GM12878 (cell line): ENCODE measurements around the gene CCDC88C. TPM values are rescaled to one million over a fixed set of nuclear protein-coding genes. Genes with fewer than 3 reads are reported as not detected.

Source experiments
- ATAC-seq: fragments of 200-7000 bp; cut with Tn5 transposase; 3 replicates; pipeline ENCODE4 v1.9.1; 2020; ENCODE audit warnings: mild to moderate bottlenecking, moderate library complexity
- BruUV-seq: library from RNA; stranded (reverse); fragments of 400-500 nt; replicated peaks from 2 replicates; lab custom pipeline; 2021; lab: Mats Ljungman, UMichigan
- CTCF ChIA-PET: fragments of 300-600 bp; sonication (Branson Sonifier 250); formaldehyde crosslinking; extraction: SDS; loops from one replicate; lab custom pipeline; 2021; ENCODE audit warnings: inconsistent platforms; lab: Yijun Ruan, JAX
- POLR2A ChIA-PET: fragments of 350-600 bp; formaldehyde crosslinking; extraction: SDS; loops from one replicate; lab custom pipeline; 2021; ENCODE audit warnings: inconsistent platforms; lab: Charles Lee
- RAD21 ChIA-PET: fragments of 300-600 bp; sonication (Branson Sonifier 250); formaldehyde crosslinking; loops from one replicate; lab custom pipeline; 2023; ENCODE audit warnings: antibody characterized with exemption; ENCODE audit not compliant: unreplicated experiment; lab: Charles Lee
- SMC1A ChIA-PET: fragments of 300-600 bp; sonication (Branson Sonifier 250); formaldehyde crosslinking; loops from one replicate; lab custom pipeline; 2023; ENCODE audit not compliant: unreplicated experiment, uncharacterized antibody; lab: Charles Lee
- DNase-seq: peaks from one replicate; pipeline ENCODE4 v3.0.0-alpha.2; 2011; ENCODE audit warnings: low read depth, low spot score
- FAIRE-seq: peaks from 3 replicates; lab custom pipeline; 2011; peaks lifted over from hg19 to GRCh38; lab: Jason Lieb, UNC
- H2AFZ ChIP-seq: 2 replicates; pipeline ENCODE4 v1.6.0; 2011; ENCODE audit warnings: low read depth, low read length, control low read depth; ENCODE audit not compliant: control insufficient read depth
- H3K27ac ChIP-seq: 2 replicates; pipeline ENCODE4 v1.5.1; 2011; ENCODE audit warnings: control low read depth; ENCODE audit not compliant: control insufficient read depth, insufficient read depth
- H3K27me3 ChIP-seq, 2 experiments: replicated peaks in 1 of 2; 2 replicates each; pipeline versions ENCODE4 v1.6.0 to v1.6.1; 2011; ENCODE audit warnings: low read length in 1 of 2; ENCODE audit not compliant: control insufficient read depth in 2 of 2, insufficient read depth in 2 of 2
- H3K36me3 ChIP-seq, 2 experiments: 2 replicates each; pipeline ENCODE4 v1.5.1; 2011; ENCODE audit warnings: low read length in 1 of 2; ENCODE audit not compliant: control insufficient read depth in 2 of 2, insufficient read depth in 2 of 2
- H3K4me1 ChIP-seq: 2 replicates; pipeline ENCODE4 v1.6.1; 2011; ENCODE audit warnings: mild to moderate bottlenecking, low read length, moderate library complexity, mixed read lengths; ENCODE audit not compliant: control insufficient read depth, insufficient read depth
- H3K4me2 ChIP-seq: 2 replicates; pipeline ENCODE4 v1.6.0; 2011; ENCODE audit warnings: control low read depth; ENCODE audit not compliant: control insufficient read depth, insufficient read depth
- H3K4me3 ChIP-seq: fragments of 200-600 bp; sonication (generic); 2 replicates; pipeline ENCODE4 v1.5.1; 2016
- H3K79me2 ChIP-seq: 2 replicates; pipeline ENCODE4 v1.6.0; 2011; ENCODE audit warnings: low read length; ENCODE audit not compliant: control insufficient read depth, insufficient read depth
- H3K9ac ChIP-seq: 2 replicates; pipeline ENCODE4 v1.8.0; 2011; ENCODE audit warnings: low read length, control low read depth, mixed read lengths; ENCODE audit not compliant: control insufficient read depth, insufficient read depth
- H3K9me3 ChIP-seq: replicated peaks from 3 replicates; pipeline ENCODE4 v1.5.1; 2011; ENCODE audit warnings: mild to moderate bottlenecking, low read length; ENCODE audit not compliant: control insufficient read depth, insufficient read depth
- H4K20me1 ChIP-seq: 2 replicates; pipeline ENCODE4 v1.6.0; 2011; ENCODE audit not compliant: control insufficient read depth, insufficient read depth
- GABPA ChIP-seq: IDR thresholded peaks from 2 replicates; pipeline ENCODE4 v1.6.1; 2014; ENCODE audit warnings: antibody characterized with exemption, low read depth, mild to moderate bottlenecking, inconsistent platforms
- IKZF2 ChIP-seq, 2 experiments: fragments of 450-650 bp; IDR thresholded peaks; 2 replicates each; pipeline ENCODE4 v1.6.1; 2017; ENCODE audit warnings: mild to moderate bottlenecking in 2 of 2, moderate library complexity in 2 of 2
- NFXL1 ChIP-seq: fragments of 450-650 bp; IDR thresholded peaks from 2 replicates; pipeline ENCODE4 v1.6.1; 2017; ENCODE audit warnings: antibody characterized with exemption, mild to moderate bottlenecking, borderline replicate concordance
- SMAD1 ChIP-seq: fragments of 450-650 bp; IDR thresholded peaks from 2 replicates; pipeline ENCODE4 v1.6.1; 2018; ENCODE audit warnings: mild to moderate bottlenecking, low read depth; ENCODE audit not compliant: partially characterized antibody
- SMC3 ChIP-seq: IDR thresholded peaks from 2 replicates; pipeline ENCODE4 v1.6.1; 2011; ENCODE audit warnings: low read length, improper control_type of control experiment, borderline replicate concordance
- SREBF2 ChIP-seq: IDR thresholded peaks from 2 replicates; pipeline ENCODE4 v1.6.1; 2012; ENCODE audit warnings: mild to moderate bottlenecking, low read length
- TARDBP ChIP-seq: IDR thresholded peaks from 2 replicates; pipeline ENCODE4 v1.6.1; 2016; ENCODE audit warnings: borderline replicate concordance
- YBX1 ChIP-seq: fragments of 450-650 bp; IDR thresholded peaks from 2 replicates; pipeline ENCODE4 v1.6.1; 2016; ENCODE audit warnings: antibody characterized with exemption
- WGBS: methylation state at CpG from one replicate; pipeline ENCODE4 v1.1.6; 2016; ENCODE audit warnings: low lambda C conversion rate; ENCODE audit not compliant: insufficient replicate concordance, insufficient coverage; ENCODE audit errors: missing lambda C conversion rate; 5-methylcytosine and 5-hydroxymethylcytosine counted together
- in situ Hi-C: fragments of 300-500 bp; cut with MboI; formaldehyde crosslinking; loops from 9 replicates; pipeline ENCODE4 v1.14.3; 2018; ENCODE audit warnings: mixed read lengths
- intact Hi-C: fragments of 100-400 bp; cut with micrococcal nuclease; formaldehyde crosslinking; loops from one replicate; pipeline ENCODE4 v1.14.2; 2022; ENCODE audit not compliant: unreplicated experiment
- polyA plus RNA-seq, 11 experiments: library from polyadenylated mRNA; depleted of rRNA in 4 of 11; unstranded in 6 of 11; stranded (reverse) in 5 of 11; fragments of >200 nt; fragmentation: Nextera tagmentation in 4 of 11; fragmentation: Illumina TruSeq in 1 of 11; extraction: Ambion mirVana in 4 of 11; extraction: Trizol in 1 of 11; gene quantifications; 1 replicate in 1 of 11; 2 replicates in 10 of 11; pipeline versions ENCODE4 v1.2.1 to v1.2.3, GENCODE V29; 2011 to 2016; ENCODE audit warnings: inconsistent platforms in 2 of 11, missing spikeins in 2 of 11, low read depth in 1 of 11
- total RNA-seq, 4 experiments: library from RNA; depleted of rRNA in 3 of 4; stranded (reverse); fragments of >200 nt in 3 of 4; fragmentation: Illumina TruSeq in 1 of 4; extraction: Trizol in 1 of 4; gene quantifications; 2 replicates each; pipeline versions ENCODE4 v1.2.1 to v1.2.3, GENCODE V29; 2013 to 2021
- TF ChIP-seq, protein P1 (sequence below): IDR thresholded peaks from 2 replicates; pipeline ENCODE4 v1.6.1; 2012; ENCODE audit warnings: low read length, inconsistent platforms
- TF ChIP-seq, protein P2 (sequence below): fragments of 450-650 bp; IDR thresholded peaks from 2 replicates; pipeline ENCODE4 v1.6.1; 2017; ENCODE audit warnings: mild to moderate bottlenecking, moderate library complexity

CCDC88C gene
- total and polyA plus RNA-seq, 10 of the 15 experiments (the other 5 are each of a cell fraction or from before 2014, with no cell fraction given) = 4.0 to 79.6 (median 36.6) TPM

DNA sequence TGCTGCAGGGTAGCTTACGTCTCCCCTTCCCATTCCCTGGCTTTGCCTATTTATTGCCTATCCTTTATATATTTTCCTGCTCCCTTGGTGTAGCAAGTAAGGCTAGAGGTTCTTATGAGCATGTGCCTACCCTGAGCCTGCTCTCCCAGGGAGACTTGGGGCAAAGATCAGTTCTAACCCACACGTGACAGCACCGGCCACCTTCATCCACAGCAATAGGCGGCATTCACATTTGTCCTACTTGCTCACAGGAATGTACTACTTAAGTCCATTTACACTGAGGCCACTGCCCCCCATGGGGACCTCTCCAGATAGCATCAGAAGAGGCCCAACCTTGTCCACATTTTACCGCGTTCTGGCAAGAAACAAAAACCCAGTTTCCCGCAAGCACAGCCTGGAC is 181.8 kb downstream of the CCDC88C start:
- ChIA-PET RAD21 (no interaction called here), POLR2A (no interaction called here), SMC1A (interaction anchor here (1.7 kb wide), 1 partner anchor 8 kb away, joined by 5 read pairs; no protein-coding TSS in a partner anchor), CTCF (interaction anchor here (0.6 kb wide), 1 partner anchor 185 kb away, joined by 3 read pairs; no protein-coding TSS in a partner anchor)
- Histone ChIP-seq H3K4me3 (no peak overlapping the region), H3K9me3 (peaks cover 6% of the 10 kb centered on the region), H3K9ac (no peak overlapping the region), H3K4me2 (no peak overlapping the region), H3K79me2 (peaks cover 2% of the 10 kb centered on the region), H3K36me3 (peaks cover 0 to 8% of the 10 kb centered on the region in 2 experiments; a peak in 2 of 4 replicates), H4K20me1 (no peaks in the 10 kb centered on the region), H3K27me3 (no peaks in the 10 kb centered on the region), H2AFZ (no peak overlapping the region), H3K4me1 (peaks cover 19% of the 10 kb centered on the region), H3K27ac (no peak overlapping the region)
- 94% methylated on average over 7 of the region's 7 CpGs for WGBS
- no peak for DNase-seq
- no peak for TF ChIP-seq IKZF2 (IDR thresholded peaks at IDR 0.05)
- no peak for TF ChIP-seq YBX1
- no peak for TF ChIP-seq NFXL1
- TF ChIP-seq SREBF2 = no peak
- TF ChIP-seq, protein P1, sequence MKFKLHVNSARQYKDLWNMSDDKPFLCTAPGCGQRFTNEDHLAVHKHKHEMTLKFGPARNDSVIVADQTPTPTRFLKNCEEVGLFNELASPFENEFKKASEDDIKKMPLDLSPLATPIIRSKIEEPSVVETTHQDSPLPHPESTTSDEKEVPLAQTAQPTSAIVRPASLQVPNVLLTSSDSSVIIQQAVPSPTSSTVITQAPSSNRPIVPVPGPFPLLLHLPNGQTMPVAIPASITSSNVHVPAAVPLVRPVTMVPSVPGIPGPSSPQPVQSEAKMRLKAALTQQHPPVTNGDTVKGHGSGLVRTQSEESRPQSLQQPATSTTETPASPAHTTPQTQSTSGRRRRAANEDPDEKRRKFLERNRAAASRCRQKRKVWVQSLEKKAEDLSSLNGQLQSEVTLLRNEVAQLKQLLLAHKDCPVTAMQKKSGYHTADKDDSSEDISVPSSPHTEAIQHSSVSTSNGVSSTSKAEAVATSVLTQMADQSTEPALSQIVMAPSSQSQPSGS = no peak
- no peak for TF ChIP-seq SMC3
- no peak for TF ChIP-seq SMAD1
- TF ChIP-seq TARDBP = no peak
- TF ChIP-seq, protein P2, sequence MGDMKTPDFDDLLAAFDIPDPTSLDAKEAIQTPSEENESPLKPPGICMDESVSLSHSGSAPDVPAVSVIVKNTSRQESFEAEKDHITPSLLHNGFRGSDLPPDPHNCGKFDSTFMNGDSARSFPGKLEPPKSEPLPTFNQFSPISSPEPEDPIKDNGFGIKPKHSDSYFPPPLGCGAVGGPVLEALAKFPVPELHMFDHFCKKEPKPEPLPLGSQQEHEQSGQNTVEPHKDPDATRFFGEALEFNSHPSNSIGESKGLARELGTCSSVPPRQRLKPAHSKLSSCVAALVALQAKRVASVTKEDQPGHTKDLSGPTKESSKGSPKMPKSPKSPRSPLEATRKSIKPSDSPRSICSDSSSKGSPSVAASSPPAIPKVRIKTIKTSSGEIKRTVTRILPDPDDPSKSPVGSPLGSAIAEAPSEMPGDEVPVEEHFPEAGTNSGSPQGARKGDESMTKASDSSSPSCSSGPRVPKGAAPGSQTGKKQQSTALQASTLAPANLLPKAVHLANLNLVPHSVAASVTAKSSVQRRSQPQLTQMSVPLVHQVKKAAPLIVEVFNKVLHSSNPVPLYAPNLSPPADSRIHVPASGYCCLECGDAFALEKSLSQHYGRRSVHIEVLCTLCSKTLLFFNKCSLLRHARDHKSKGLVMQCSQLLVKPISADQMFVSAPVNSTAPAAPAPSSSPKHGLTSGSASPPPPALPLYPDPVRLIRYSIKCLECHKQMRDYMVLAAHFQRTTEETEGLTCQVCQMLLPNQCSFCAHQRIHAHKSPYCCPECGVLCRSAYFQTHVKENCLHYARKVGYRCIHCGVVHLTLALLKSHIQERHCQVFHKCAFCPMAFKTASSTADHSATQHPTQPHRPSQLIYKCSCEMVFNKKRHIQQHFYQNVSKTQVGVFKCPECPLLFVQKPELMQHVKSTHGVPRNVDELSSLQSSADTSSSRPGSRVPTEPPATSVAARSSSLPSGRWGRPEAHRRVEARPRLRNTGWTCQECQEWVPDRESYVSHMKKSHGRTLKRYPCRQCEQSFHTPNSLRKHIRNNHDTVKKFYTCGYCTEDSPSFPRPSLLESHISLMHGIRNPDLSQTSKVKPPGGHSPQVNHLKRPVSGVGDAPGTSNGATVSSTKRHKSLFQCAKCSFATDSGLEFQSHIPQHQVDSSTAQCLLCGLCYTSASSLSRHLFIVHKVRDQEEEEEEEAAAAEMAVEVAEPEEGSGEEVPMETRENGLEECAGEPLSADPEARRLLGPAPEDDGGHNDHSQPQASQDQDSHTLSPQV = no peak
- TF ChIP-seq GABPA = no peak
- intact Hi-C loops = no loop called here
- no peak for FAIRE-seq
- no peak for ATAC-seq
- in situ Hi-C loops = no loop called here
- BruUV-seq = no TSS peak
